ENCODE data around the gene PDE12. TPM values are rescaled to one million over a fixed set of nuclear protein-coding genes. Genes with fewer than 3 reads are reported as not detected.
"Not testable (repeated sequence)": the region's sequence is repeated elsewhere in the genome, so short reads cannot be mapped to it uniquely, and the experiment has no call there.

PDE12 gene
- polyA plus RNA-seq, 1 of the 3 experiments (the other 2 are of a cell fraction): 7.4 TPM

GRCh38 chr3:57605683-57606082 is 49.6 kb downstream of the PDE12 start:
- Histone ChIP-seq H4K20me1 (ENCODE audit: insufficient read depth) (no peaks in the 10 kb centered on the region), H3K4me3 (ENCODE audit: low read depth in 2 of 2, low read length in 1 of 2) (no peak overlapping the region), H3K36me3 (replicated peaks in 1 of 2; ENCODE audit: control insufficient read depth in 1 of 2, insufficient read depth in 2 of 2, low read length in 1 of 2) (peaks cover 2 to 16% of the 10 kb centered on the region in 2 experiments), H2AFZ (ENCODE audit: low read depth) (no peak overlapping the region), H3K27ac (ENCODE audit: low read depth in 2 of 2, low read length in 1 of 2) (no peak overlapping the region), H3K27me3 (ENCODE audit: insufficient read depth) (no peaks in the 10 kb centered on the region), H3K9me2 (no peaks in the 10 kb centered on the region), H3K4me2 (no peak overlapping the region), H3K9me3 (no peaks in the 10 kb centered on the region), H3K9ac (no peak overlapping the region), H3F3A (replicated peaks; ENCODE audit: insufficient read depth) (no peaks in the 10 kb centered on the region), H3K4me1 (ENCODE audit: control insufficient read depth in 1 of 2, insufficient read depth in 2 of 2, low read depth in 1 of 2, low read length in 1 of 2) (no peaks in the 10 kb centered on the region), H3K79me2 (ENCODE audit: insufficient read depth) (no peaks in the 10 kb centered on the region)
- no peak for DNase-seq
- CTCF ChIA-PET: no interaction called here
- TF ChIP-seq TAF1 (IDR thresholded peaks at IDR 0.05; ENCODE audit: borderline replicate concordance, low read depth, low read length) (no peak), NRF1 (IDR thresholded peaks at IDR 0.05; ENCODE audit: low read depth, low read length) (no peak), GABPA (IDR thresholded peaks at IDR 0.05; ENCODE audit: low read depth) (no peak), RAD21 (IDR thresholded peaks at IDR 0.05; ENCODE audit: low read length) (no peak), RCOR1 (IDR thresholded peaks at IDR 0.05; ENCODE audit: low read length) (no peak), FOXJ3 (CRISPR knock-in tag; IDR thresholded peaks at IDR 0.05) (no peak), ELF1 (IDR thresholded peaks at IDR 0.05) (no peak), EZH2phosphoT487 (IDR thresholded peaks at IDR 0.05; ENCODE audit: borderline replicate concordance, low read depth) (no peak), NFIC (IDR thresholded peaks at IDR 0.05; ENCODE audit: borderline replicate concordance) (no peak), RFX5 (IDR thresholded peaks at IDR 0.05; ENCODE audit: low read length) (no peak), CHD2 (IDR thresholded peaks at IDR 0.05; ENCODE audit: low read length, partially characterized antibody) (no peak)
- TF ChIP-seq, protein P1, sequence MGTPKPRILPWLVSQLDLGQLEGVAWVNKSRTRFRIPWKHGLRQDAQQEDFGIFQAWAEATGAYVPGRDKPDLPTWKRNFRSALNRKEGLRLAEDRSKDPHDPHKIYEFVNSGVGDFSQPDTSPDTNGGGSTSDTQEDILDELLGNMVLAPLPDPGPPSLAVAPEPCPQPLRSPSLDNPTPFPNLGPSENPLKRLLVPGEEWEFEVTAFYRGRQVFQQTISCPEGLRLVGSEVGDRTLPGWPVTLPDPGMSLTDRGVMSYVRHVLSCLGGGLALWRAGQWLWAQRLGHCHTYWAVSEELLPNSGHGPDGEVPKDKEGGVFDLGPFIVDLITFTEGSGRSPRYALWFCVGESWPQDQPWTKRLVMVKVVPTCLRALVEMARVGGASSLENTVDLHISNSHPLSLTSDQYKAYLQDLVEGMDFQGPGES (IDR thresholded peaks at IDR 0.05; ENCODE audit: low read depth, low read length): no peak
- TF ChIP-seq, protein P2, sequence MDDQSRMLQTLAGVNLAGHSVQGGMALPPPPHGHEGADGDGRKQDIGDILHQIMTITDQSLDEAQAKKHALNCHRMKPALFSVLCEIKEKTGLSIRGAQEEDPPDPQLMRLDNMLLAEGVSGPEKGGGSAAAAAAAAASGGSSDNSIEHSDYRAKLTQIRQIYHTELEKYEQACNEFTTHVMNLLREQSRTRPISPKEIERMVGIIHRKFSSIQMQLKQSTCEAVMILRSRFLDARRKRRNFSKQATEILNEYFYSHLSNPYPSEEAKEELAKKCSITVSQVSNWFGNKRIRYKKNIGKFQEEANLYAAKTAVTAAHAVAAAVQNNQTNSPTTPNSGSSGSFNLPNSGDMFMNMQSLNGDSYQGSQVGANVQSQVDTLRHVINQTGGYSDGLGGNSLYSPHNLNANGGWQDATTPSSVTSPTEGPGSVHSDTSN (IDR thresholded peaks at IDR 0.05): no peak
- TF ChIP-seq, protein P3, sequence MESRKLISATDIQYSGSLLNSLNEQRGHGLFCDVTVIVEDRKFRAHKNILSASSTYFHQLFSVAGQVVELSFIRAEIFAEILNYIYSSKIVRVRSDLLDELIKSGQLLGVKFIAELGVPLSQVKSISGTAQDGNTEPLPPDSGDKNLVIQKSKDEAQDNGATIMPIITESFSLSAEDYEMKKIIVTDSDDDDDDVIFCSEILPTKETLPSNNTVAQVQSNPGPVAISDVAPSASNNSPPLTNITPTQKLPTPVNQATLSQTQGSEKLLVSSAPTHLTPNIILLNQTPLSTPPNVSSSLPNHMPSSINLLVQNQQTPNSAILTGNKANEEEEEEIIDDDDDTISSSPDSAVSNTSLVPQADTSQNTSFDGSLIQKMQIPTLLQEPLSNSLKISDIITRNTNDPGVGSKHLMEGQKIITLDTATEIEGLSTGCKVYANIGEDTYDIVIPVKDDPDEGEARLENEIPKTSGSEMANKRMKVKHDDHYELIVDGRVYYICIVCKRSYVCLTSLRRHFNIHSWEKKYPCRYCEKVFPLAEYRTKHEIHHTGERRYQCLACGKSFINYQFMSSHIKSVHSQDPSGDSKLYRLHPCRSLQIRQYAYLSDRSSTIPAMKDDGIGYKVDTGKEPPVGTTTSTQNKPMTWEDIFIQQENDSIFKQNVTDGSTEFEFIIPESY (IDR thresholded peaks at IDR 0.05; ENCODE audit: borderline replicate concordance, low read depth): no peak
- POLR2A ChIA-PET: no interaction called here

DNA sequence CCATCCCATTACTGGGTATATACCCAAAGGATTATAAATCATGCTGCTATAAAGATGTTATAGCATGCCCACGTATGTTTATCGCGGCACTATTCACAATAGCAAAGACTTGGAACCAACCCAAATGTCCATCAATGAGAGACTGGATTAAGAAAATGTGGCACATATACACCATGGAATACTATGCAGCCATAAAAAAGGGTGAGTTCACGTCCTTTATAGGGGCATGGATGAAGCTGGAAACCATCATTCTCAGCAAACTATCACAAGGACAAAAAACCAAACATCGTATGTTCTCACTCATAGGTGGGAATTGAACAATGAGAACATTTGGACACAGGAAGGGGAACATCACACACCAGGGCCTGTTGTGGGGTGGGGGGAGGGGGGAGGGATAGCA is 55.8 kb downstream of the PDE12 start:
- H3K27ac ChIP-seq (ENCODE audit: low read depth in 2 of 2, low read length in 1 of 2); H3K4me3 ChIP-seq (ENCODE audit: low read depth in 2 of 2, low read length in 1 of 2); H3K36me3 ChIP-seq (replicated peaks in 1 of 2; ENCODE audit: control insufficient read depth in 1 of 2, insufficient read depth in 2 of 2, low read length in 1 of 2); H3K9me2 ChIP-seq; H2AFZ ChIP-seq (ENCODE audit: low read depth); H3F3A ChIP-seq (replicated peaks; ENCODE audit: insufficient read depth); CTCF ChIA-PET; H3K4me1 ChIP-seq (ENCODE audit: control insufficient read depth in 1 of 2, insufficient read depth in 2 of 2, low read depth in 1 of 2, low read length in 1 of 2); H3K4me2 ChIP-seq; H3K9ac ChIP-seq; H3K9me3 ChIP-seq; H3K27me3 ChIP-seq (ENCODE audit: insufficient read depth); H4K20me1 ChIP-seq (ENCODE audit: insufficient read depth); H3K79me2 ChIP-seq (ENCODE audit: insufficient read depth); DNase-seq: not testable (repeated sequence)
- WGBS (ENCODE audit: low lambda C conversion rate): 98% methylated on average over 5 of the region's 5 CpGs
- POLR2A ChIA-PET: interaction anchor here (1.0 kb wide), 1 partner anchor 14 kb away, joined by 3 read pairs; the partner anchor contains the start of gene ARF4
